Caco-2 (cell line): ENCODE data around the gene PIKFYVE. TPM values are rescaled to one million over a fixed set of nuclear protein-coding genes. Genes with fewer than 3 reads are reported as not detected.

Source experiments
- BruUV-seq: library from RNA; stranded (reverse); fragments of 400-500 nt; replicated peaks from 2 replicates; lab custom pipeline; 2021; lab: Mats Ljungman, UMichigan
- CTCF ChIA-PET: fragments of 300-600 bp; sonication (Branson Sonifier 250); formaldehyde crosslinking; loops from one replicate; lab custom pipeline; 2022; ENCODE audit warnings: antibody characterized with exemption; lab: Charles Lee
- POLR2A ChIA-PET: fragments of 300-600 bp; sonication (Branson Sonifier 250); formaldehyde crosslinking; loops from one replicate; lab custom pipeline; 2022; ENCODE audit warnings: antibody characterized with exemption; lab: Charles Lee
- DNase-seq, 2 experiments: peaks; one replicate each; pipeline versions ENCODE4 v3.0.0 to v3.0.0-alpha.2; 2020 to 2022
- H3K27me3 ChIP-seq: replicated peaks from 2 replicates; pipeline ENCODE4 v1.6.0; 2011; ENCODE audit warnings: low read length; ENCODE audit not compliant: control insufficient read depth, insufficient read depth
- H3K36me3 ChIP-seq: 2 replicates; pipeline ENCODE4 v1.5.1; 2011; ENCODE audit warnings: low read length; ENCODE audit not compliant: control insufficient read depth, insufficient read depth
- H3K4me1 ChIP-seq: fragments of 250-450 bp; sonication (Bioruptor Pico); 2 replicates; pipeline ENCODE4 v1.5.1; 2020; ENCODE audit warnings: mild to moderate bottlenecking
- H3K4me3 ChIP-seq: 2 replicates; pipeline ENCODE4 v1.5.1; 2011; ENCODE audit warnings: low read depth, mild to moderate bottlenecking, control low read depth, low read length
- H3K9me3 ChIP-seq: fragments of 250-450 bp; sonication (Bioruptor Pico); 2 replicates; pipeline ENCODE4 v1.5.1; 2020; ENCODE audit warnings: mild to moderate bottlenecking, moderate library complexity
- H3K27ac Mint-ChIP-seq: one replicate; pipeline ENCODE4 v1.8.0; 2022; ENCODE audit warnings: mixed read lengths; ENCODE audit not compliant: unreplicated experiment
- H3K27me3 Mint-ChIP-seq: one replicate; pipeline ENCODE4 v1.8.0; 2022; ENCODE audit warnings: mixed read lengths; ENCODE audit not compliant: insufficient read depth, unreplicated experiment
- H3K36me3 Mint-ChIP-seq: one replicate; pipeline ENCODE4 v1.8.0; 2022; ENCODE audit warnings: mild to moderate bottlenecking, mixed read lengths; ENCODE audit not compliant: insufficient read depth, unreplicated experiment
- H3K4me1 Mint-ChIP-seq: one replicate; pipeline ENCODE4 v1.8.0; 2022; ENCODE audit warnings: low read depth, mixed read lengths; ENCODE audit not compliant: unreplicated experiment
- H3K4me3 Mint-ChIP-seq: one replicate; pipeline ENCODE4 v1.8.0; 2022; ENCODE audit warnings: mild to moderate bottlenecking, moderate library complexity, mixed read lengths; ENCODE audit not compliant: unreplicated experiment
- H3K9me3 Mint-ChIP-seq: one replicate; pipeline ENCODE4 v1.8.0; 2022; ENCODE audit warnings: mixed read lengths; ENCODE audit not compliant: unreplicated experiment
- intact Hi-C: fragments of 100-400 bp; cut with micrococcal nuclease; formaldehyde crosslinking; loops from one replicate; pipeline ENCODE4 v1.10.0; 2022; ENCODE audit not compliant: unreplicated experiment
- total RNA-seq: library from RNA; stranded (reverse); gene quantifications from 2 replicates; pipeline ENCODE4 v1.2.3, GENCODE V29; 2022
- TF ChIP-seq, protein P1 (sequence below), 2 experiments: fragments of 200-600 bp in 1 of 2; IDR thresholded peaks; 1 replicate in 1 of 2; 2 replicates in 1 of 2; pipeline versions ENCODE4 v1.5.1 to v1.8.0; 2011 to 2022; ENCODE audit warnings: antibody characterized with exemption in 1 of 2, control low read depth in 1 of 2, inconsistent platforms in 1 of 2, low read depth in 1 of 2, low read length in 1 of 2, mild to moderate bottlenecking in 1 of 2, moderate library complexity in 1 of 2; ENCODE audit not compliant: insufficient read depth in 1 of 2, severe bottlenecking in 1 of 2, unreplicated experiment in 1 of 2

The PIKFYVE gene
- total RNA-seq, 1 experiment from 2014 or later, result 31.2 TPM

- intact Hi-C loops, result no loop called here
Observed at GRCh38 chr2:208300847-208301618, 35.0 kb downstream of the PIKFYVE start.

GRCh38 chr2:208304157-208304556 is 38.1 kb downstream of the PIKFYVE start:
- intact Hi-C loops, result no loop called here

More at GRCh38 chr2:208300847-208301618, 35.0 kb downstream of the PIKFYVE start:
- POLR2A ChIA-PET, result no interaction called here
- Mint-ChIP-seq H3K9me3 (no peaks in the 10 kb centered on the region), H3K36me3 (peaks cover 28% of the 10 kb centered on the region), H3K27me3 (no peaks in the 10 kb centered on the region), H3K27ac (no peak overlapping the region), H3K4me1 (no peaks in the 10 kb centered on the region), H3K4me3 (no peak overlapping the region)
- CTCF ChIA-PET, result interaction anchor here (0.6 kb wide), 1 partner anchor 46 kb away, joined by 3 read pairs; no protein-coding TSS in a partner anchor
- no peaks in the 10 kb centered on the region for H3K4me1 ChIP-seq
- H3K36me3 ChIP-seq, result peaks cover 1% of the 10 kb centered on the region; the same call in 1 of the 2 replicates
- no TSS peak for BruUV-seq
- H3K4me3 ChIP-seq, result no peak overlapping the region
- H3K9me3 ChIP-seq, result no peaks in the 10 kb centered on the region
- TF ChIP-seq, protein P1, sequence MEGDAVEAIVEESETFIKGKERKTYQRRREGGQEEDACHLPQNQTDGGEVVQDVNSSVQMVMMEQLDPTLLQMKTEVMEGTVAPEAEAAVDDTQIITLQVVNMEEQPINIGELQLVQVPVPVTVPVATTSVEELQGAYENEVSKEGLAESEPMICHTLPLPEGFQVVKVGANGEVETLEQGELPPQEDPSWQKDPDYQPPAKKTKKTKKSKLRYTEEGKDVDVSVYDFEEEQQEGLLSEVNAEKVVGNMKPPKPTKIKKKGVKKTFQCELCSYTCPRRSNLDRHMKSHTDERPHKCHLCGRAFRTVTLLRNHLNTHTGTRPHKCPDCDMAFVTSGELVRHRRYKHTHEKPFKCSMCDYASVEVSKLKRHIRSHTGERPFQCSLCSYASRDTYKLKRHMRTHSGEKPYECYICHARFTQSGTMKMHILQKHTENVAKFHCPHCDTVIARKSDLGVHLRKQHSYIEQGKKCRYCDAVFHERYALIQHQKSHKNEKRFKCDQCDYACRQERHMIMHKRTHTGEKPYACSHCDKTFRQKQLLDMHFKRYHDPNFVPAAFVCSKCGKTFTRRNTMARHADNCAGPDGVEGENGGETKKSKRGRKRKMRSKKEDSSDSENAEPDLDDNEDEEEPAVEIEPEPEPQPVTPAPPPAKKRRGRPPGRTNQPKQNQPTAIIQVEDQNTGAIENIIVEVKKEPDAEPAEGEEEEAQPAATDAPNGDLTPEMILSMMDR (IDR thresholded peaks at IDR 0.05; ENCODE audit: insufficient read depth in 1 of 2, low read depth in 1 of 2, low read length in 1 of 2, severe bottlenecking in 1 of 2, unreplicated experiment in 1 of 2), result no peak
- DNase-seq, result no peak
- no peaks in the 10 kb centered on the region for H3K27me3 ChIP-seq

DNA sequence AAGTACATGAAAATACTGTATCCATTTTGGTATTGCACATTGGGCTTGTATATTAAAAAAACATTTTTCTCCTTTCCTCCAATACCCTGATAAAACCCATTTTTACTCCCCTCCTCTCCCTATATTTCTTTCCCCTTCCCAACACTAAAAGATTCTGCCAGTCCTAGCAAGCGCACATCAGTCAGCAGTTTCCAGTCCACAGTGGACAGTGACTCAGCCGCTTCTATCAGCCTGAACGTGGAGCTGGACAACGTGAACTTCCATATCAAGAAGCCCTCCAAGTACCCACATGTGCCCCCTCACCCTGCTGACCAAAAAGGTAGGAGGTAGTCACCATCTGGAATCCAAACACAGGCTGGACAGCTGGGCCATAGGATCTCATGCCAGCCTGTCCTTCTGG is 38.6 kb downstream of the PIKFYVE start:
- no peaks in the 10 kb centered on the region for H3K27me3 ChIP-seq
- Mint-ChIP-seq H3K27ac (no peak overlapping the region), H3K9me3 (no peaks in the 10 kb centered on the region), H3K4me3 (no peak overlapping the region), H3K27me3 (no peaks in the 10 kb centered on the region), H3K36me3 (peaks cover 24% of the 10 kb centered on the region), H3K4me1 (no peaks in the 10 kb centered on the region)
- no peaks in the 10 kb centered on the region for H3K9me3 ChIP-seq
- BruUV-seq, result no TSS peak
- no peak overlapping the region for H3K4me3 ChIP-seq
- DNase-seq, result no peak
- CTCF ChIA-PET, result no interaction called here
- POLR2A ChIA-PET, result no interaction called here
- no peaks in the 10 kb centered on the region for H3K4me1 ChIP-seq
- H3K36me3 ChIP-seq, result peaks cover 1% of the 10 kb centered on the region; the same call in 1 of the 2 replicates
- intact Hi-C loops, result no loop called here
- TF ChIP-seq, protein P1 (IDR thresholded peaks at IDR 0.05; ENCODE audit: insufficient read depth in 1 of 2, low read depth in 1 of 2, low read length in 1 of 2, severe bottlenecking in 1 of 2, unreplicated experiment in 1 of 2), result no peak

More at GRCh38 chr2:208304157-208304556, 38.1 kb downstream of the PIKFYVE start:
- Mint-ChIP-seq H3K9me3 (no peaks in the 10 kb centered on the region), H3K4me3 (no peak overlapping the region), H3K27me3 (no peaks in the 10 kb centered on the region), H3K36me3 (peaks cover 27% of the 10 kb centered on the region), H3K27ac (no peak overlapping the region), H3K4me1 (no peaks in the 10 kb centered on the region)
- no peak overlapping the region for H3K4me3 ChIP-seq
- H3K27me3 ChIP-seq, result no peaks in the 10 kb centered on the region
- no peaks in the 10 kb centered on the region for H3K4me1 ChIP-seq
- POLR2A ChIA-PET, result no interaction called here
- H3K9me3 ChIP-seq, result no peaks in the 10 kb centered on the region
- CTCF ChIA-PET, result no interaction called here
- BruUV-seq, result no TSS peak
- TF ChIP-seq, protein P1 (IDR thresholded peaks at IDR 0.05; ENCODE audit: insufficient read depth in 1 of 2, low read depth in 1 of 2, low read length in 1 of 2, severe bottlenecking in 1 of 2, unreplicated experiment in 1 of 2), result no peak
- no peak for DNase-seq
- peaks cover 1% of the 10 kb centered on the region; the same call in 1 of the 2 replicates for H3K36me3 ChIP-seq
